HG03520 (cell line): ENCODE data around the gene TREH.

Experiments used
- ATAC-seq: cut with Tn5 transposase; IDR thresholded peaks from one replicate; pipeline ENCODE4 v1.9.1; 2021; ENCODE audit warnings: mild to moderate bottlenecking, moderate library complexity; ENCODE audit not compliant: unreplicated experiment

Gene TREH

DNA sequence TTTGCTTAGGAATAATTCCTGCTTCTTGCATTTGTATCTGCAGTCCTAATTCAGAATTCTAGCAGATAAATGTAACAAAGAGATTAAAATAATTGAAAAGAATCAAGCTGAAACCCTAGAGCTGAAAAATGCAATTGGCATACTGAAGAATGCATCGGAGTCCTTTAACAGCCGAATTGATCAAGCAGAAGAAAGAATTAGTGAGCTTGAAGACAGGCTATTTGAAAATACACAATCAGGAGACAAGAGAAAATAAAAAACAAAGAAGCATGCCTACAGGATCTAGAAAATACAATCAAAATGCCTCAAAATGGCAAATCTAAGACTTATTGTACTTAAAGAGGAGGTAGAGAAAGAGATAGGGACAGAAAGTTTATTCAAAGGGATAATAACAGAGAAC lies 8.2 kb downstream of the TREH start:
- ATAC-seq = no peak

- ATAC-seq = no peak
Measured at GRCh38 chr11:118670063-118670462, 9.4 kb downstream of the TREH start.

DNA sequence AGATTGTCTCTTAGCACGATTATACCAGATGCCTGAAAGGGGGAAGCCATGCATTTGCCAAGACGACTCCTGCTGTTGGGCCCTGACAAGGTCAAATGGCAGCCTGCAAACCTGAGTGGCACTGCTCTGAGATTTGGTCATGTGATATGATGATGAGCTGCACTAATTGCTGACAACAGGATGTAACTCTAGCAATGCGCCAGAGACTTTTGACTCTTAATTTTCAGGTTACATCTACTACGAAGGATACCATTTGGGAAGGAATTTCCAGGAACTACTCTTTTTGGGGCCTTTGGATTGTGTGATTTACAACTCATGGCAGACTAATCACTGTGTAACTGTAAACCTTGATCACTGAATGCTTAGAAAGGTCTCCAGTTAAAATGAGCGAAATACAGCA lies 13.1 kb downstream of the TREH start:
- no peak for ATAC-seq

DNA sequence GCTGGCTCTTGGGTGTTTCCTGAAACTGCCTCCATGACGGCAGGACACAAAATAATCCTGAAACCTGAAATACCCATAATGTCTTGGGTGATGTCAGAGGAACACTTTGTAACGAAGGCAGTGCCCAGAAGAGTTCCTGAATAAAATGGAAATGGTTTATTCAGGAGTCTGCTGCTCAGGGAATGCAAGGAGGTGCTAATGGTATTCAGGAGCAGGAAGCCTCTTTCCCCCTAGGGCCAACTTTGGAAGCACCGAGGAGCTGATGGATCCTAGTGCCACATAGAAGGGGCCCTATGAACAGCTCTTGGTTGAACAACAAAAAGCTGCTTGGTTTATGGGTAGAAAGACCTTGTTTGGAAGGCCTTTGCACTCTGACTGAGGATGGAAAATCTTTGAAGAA lies 15.5 kb downstream of the TREH start:
- ATAC-seq = no peak

DNA sequence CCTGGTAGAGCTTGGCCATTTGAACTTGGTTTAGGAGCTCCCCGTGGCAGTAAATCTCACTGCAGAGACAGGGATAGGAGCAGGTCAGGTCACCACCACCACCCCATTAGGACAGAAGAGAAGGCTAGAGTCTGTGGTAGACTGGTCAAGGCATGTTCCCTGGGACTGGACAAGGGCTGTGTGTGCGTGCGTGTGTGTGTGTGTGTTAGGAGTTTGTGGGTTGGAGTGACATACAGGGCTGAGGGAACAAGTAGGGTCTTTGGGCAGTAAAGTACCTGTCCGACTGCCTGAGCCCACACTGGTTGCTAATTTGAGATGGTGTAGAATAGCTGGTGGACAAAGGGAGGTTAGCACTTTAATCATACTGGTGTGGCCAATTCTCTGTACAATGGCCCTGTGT lies 16.1 kb downstream of the TREH start:
- no peak for ATAC-seq

DNA sequence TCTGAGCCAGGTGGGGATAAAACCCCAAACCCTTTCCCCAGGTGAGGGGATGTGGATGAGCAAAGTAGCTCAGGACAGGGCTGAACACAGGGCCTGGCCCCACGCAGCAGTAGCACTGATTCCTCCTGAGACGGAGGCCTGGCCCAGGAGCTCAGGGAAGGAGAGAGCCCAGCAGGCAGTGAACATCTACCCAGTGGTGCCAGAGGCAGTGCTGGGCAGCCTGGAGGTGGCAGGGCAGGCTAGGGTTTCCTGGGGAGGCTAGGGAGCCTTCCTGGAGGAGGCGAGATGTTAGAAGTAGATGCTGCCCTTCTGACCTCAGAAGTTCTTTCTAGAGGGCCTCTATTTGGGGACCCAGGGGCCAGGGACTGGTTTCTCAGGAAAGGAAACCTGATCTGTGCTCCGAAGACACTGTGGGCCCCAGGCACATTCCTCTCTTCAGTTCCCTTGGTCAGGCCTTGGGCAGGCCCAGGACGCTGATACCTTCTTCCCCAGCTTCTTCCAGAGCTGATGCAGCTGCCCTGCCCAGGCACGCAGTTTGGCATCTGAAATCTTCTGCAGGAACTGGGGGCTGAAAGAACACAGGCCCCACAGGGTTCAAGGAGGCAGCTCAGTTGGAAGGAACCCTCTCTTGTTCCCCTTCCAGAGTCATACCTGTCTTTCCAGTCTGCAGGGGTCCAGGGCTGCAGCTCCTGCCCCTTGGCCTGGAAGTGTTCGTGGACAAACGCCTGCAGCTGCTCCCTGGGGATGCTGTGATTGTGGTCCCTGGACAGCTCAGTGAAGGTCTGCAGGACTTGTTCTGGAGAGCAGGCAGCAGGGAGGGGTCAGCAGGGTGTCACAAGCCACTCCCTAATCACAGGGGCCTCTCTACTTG lies 16.8 kb downstream of the TREH start:
- ATAC-seq = no peak

- ATAC-seq = no peak
Measured at GRCh38 chr11:118661425-118662301, 17.8 kb downstream of the TREH start.

DNA sequence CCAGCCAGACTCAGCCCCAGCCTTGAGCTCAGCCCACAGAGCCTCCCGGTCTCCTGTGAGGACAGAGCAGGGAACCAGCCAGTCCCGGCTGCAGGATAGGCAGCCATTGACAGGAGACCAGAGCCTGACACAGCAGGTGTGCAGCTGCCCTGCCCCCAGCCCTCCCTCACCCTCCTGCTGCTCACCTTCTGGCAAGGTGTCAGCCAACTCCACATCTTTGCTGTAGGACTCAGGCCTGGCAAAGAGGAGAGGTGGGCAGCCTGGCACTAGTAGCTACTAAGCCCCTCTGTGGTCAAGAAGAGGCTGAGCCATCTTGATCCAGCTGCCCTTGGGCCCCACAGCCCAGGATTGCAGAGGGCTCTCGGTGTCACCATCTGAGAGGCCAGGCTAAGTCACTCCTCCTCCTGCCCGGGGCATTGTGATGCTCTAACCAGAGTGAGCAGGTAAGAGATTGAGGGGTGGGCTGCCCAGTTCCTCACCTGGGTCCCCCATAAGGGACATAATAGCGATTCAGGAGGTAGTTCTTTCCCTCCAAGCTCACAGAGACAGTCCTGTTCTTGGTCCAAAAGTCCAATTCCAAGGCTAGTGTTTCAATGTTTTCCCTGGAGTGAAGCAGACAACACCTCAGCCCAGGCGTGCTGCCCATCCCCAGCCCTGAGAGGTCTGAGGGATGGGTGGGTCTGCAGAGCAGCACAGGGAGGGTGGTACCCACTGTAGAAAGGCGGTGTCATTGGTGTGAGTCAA lies 18.6 kb downstream of the TREH start:
- ATAC-seq = no peak

GRCh38 chr11:118659953-118660680 lies 19.3 kb downstream of the TREH start:
- ATAC-seq = no peak

- peak; percentile 69 for ATAC-seq
Measured at GRCh38 chr11:118659314-118659952, 20.0 kb downstream of the TREH start.

- ATAC-seq = no peak
Measured at GRCh38 chr11:118658429-118659313, 20.8 kb downstream of the TREH start.

- no peak for ATAC-seq
Measured at GRCh38 chr11:118657709-118658428, 21.6 kb downstream of the TREH start.

DNA sequence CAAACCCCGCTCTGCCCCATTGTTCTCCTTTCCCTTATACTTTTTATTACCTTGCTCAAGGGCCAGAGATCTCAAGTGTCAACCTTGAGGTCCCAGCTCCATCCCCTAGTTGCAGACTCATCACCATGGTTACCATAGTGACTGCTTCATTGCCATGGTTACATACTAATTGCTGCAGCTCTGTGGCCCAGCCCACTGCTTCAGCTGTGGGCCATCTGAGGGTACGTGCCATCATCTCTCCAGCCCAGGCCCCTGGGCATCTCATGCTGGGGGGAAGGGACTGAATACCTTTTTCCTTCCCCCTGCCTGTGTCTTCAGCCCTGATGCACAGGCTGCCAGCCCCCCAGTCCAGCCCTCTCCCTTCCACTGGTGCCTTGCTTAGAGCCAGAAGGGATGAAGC lies 22.2 kb downstream of the TREH start:
- no peak for ATAC-seq

- ATAC-seq = no peak
Measured at GRCh38 chr11:118656563-118657165, 22.8 kb downstream of the TREH start.

DNA sequence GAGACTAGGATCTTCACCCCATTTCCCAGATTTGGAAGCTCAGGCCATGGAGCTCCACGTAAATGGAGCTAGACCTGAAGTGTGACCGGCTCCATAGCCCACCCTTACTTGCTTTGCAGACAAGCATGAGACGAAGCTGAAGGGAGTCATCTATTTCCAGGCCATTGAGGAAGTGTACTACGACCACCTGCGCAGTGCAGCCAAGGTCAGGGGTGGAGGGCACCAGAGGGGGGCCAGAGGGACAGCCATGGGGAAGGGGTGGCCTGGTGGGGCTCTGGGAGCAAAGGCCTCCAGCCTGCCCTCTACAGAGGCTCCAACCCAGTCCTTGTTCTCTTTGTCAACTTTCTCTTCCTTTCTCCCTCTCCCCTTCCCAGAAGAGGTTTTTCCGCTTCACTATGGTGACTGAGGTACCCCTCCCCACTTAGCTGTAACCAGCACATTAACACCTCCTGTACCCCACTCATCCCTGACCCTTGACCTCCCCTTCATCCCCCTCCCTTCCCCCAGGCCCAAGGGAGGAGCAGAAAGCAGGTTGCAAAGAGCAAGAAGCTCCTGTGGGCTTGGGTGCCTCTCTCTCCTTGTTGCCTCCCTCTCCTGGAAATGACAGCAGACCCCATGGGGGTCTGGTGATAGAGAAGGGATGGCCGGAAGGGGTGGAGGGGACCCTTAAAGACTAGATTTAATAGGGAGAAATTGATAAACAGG lies 23.8 kb downstream of the TREH start:
- no peak for ATAC-seq

GRCh38 chr11:118653684-118654390 lies 25.6 kb downstream of the TREH start:
- ATAC-seq = no peak

- no peak for ATAC-seq
Measured at GRCh38 chr11:118652681-118653181, 26.7 kb downstream of the TREH start.
